Neutrophil (primary cell): ENCODE results near the gene IGBP1.

Source experiments
- H3K27ac ChIP-seq: fragments of 200-600 bp; sonication (generic); 2 replicates; pipeline ENCODE4 v1.5.1; 2016; ENCODE audit warnings: mild to moderate bottlenecking, moderate library complexity
- H3K27me3 ChIP-seq: fragments of 200-600 bp; sonication (generic); 2 replicates; pipeline ENCODE4 v1.6.0; 2016; ENCODE audit warnings: mild to moderate bottlenecking
- H3K36me3 ChIP-seq: fragments of 200-600 bp; sonication (generic); 2 replicates; pipeline ENCODE4 v1.5.1; 2017
- H3K4me1 ChIP-seq, 2 experiments: fragments of 200-600 bp in 1 of 2; sonication (generic) in 1 of 2; 1 replicate in 1 of 2; 2 replicates in 1 of 2; pipeline versions ENCODE4 v1.5.1 to v1.6.1; 2013 to 2016; ENCODE audit warnings: low read depth in 1 of 2, low read length in 1 of 2, mild to moderate bottlenecking in 1 of 2, moderate library complexity in 1 of 2; ENCODE audit not compliant: control insufficient read depth in 1 of 2, insufficient read depth in 1 of 2
- H3K4me3 ChIP-seq, 2 experiments: fragments of 200-600 bp in 1 of 2; sonication (generic) in 1 of 2; 1 replicate in 1 of 2; 2 replicates in 1 of 2; pipeline ENCODE4 v1.5.1; 2013 to 2016; ENCODE audit warnings: low read depth in 1 of 2, low read length in 1 of 2, mild to moderate bottlenecking in 1 of 2, moderate library complexity in 1 of 2
- H3K9me3 ChIP-seq: fragments of 200-600 bp; sonication (generic); 2 replicates; pipeline ENCODE4 v1.5.1; 2016
- CTCF ChIP-seq: fragments of 200-600 bp; sonication (generic); IDR thresholded peaks from 2 replicates; pipeline ENCODE4 v1.5.1; 2016; ENCODE audit warnings: antibody characterized with exemption

IGBP1 gene

GRCh38 chrX:70139736-70140135 lies 6.5 kb downstream of the IGBP1 start:
- TF ChIP-seq CTCF: no peak
- Histone ChIP-seq H3K4me1 (peaks cover 5 to 6% of the 10 kb centered on the region in 2 experiments), H3K36me3 (no peaks in the 10 kb centered on the region), H3K27ac (no peak overlapping the region), H3K9me3 (no peaks in the 10 kb centered on the region), H3K4me3 (no peak overlapping the region), H3K27me3 (no peaks in the 10 kb centered on the region)

GRCh38 chrX:70141373-70141772 lies 8.1 kb downstream of the IGBP1 start:
- no peaks in the 10 kb centered on the region for H3K9me3 ChIP-seq

GRCh38 chrX:70166601-70167590 lies 33.6 kb downstream of the IGBP1 start:
- no peak for TF ChIP-seq CTCF
- Histone ChIP-seq H3K4me1 (no peaks in the 10 kb centered on the region), H3K36me3 (peaks cover 26% of the 10 kb centered on the region), H3K4me3 (no peak overlapping the region), H3K9me3 (no peaks in the 10 kb centered on the region), H3K27me3 (no peaks in the 10 kb centered on the region), H3K27ac (no peak overlapping the region)

More at GRCh38 chrX:70141373-70141772, 8.1 kb downstream of the IGBP1 start:
- Histone ChIP-seq H3K36me3 (peaks cover 6% of the 10 kb centered on the region), H3K27me3 (no peaks in the 10 kb centered on the region), H3K4me1 (no peaks in the 10 kb centered on the region), H3K27ac (no peak overlapping the region), H3K4me3 (no peak overlapping the region)
- TF ChIP-seq CTCF: no peak

GRCh38 chrX:70168238-70169188 lies 35.3 kb downstream of the IGBP1 start:
- peaks cover 26% of the 10 kb centered on the region for H3K36me3 ChIP-seq
- H3K4me1 ChIP-seq: no peaks in the 10 kb centered on the region
- H3K27me3 ChIP-seq: no peaks in the 10 kb centered on the region
- no peak overlapping the region for H3K27ac ChIP-seq
- TF ChIP-seq CTCF: no peak
- no peak overlapping the region for H3K4me3 ChIP-seq
- no peaks in the 10 kb centered on the region for H3K9me3 ChIP-seq

- no peaks in the 10 kb centered on the region for H3K9me3 ChIP-seq
- peaks cover 26% of the 10 kb centered on the region for H3K36me3 ChIP-seq
- H3K4me1 ChIP-seq: no peaks in the 10 kb centered on the region
- no peak for TF ChIP-seq CTCF
- H3K27me3 ChIP-seq: no peaks in the 10 kb centered on the region
- H3K27ac ChIP-seq: no peak overlapping the region
- no peak overlapping the region for H3K4me3 ChIP-seq
These were observed 36.0 kb downstream of the IGBP1 start for GRCh38 chrX:70169281-70169680.
